ENCODE data around the gene GPNMB.
"Not testable (repeated sequence)": the region's sequence is repeated elsewhere in the genome, so short reads cannot be mapped to it uniquely, and the experiment has no call there.

GPNMB gene

DNA sequence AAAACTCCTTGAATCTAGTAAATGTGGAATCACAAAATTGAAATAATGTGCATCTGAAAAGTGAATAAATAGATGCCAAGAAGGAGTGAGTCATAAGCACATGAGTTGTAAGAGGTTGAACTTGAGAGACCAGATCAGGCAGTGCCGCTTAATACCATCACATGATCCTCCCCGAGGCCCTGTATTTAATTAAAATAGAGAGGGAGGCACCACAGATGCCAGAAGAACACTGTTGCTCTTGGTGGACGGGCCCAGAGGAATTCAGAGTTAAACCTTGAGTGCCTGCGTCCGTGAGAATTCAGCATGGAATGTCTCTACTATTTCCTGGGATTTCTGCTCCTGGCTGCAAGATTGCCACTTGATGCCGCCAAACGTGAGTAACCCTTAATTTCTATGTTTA is at the start of gene GPNMB:
TSS of gene GPNMB (plus strand) at position 221 of the 400 bp plus-strand sequence. CDS start at position 304, 83 bp downstream.
- TF ChIP-seq, protein P1, sequence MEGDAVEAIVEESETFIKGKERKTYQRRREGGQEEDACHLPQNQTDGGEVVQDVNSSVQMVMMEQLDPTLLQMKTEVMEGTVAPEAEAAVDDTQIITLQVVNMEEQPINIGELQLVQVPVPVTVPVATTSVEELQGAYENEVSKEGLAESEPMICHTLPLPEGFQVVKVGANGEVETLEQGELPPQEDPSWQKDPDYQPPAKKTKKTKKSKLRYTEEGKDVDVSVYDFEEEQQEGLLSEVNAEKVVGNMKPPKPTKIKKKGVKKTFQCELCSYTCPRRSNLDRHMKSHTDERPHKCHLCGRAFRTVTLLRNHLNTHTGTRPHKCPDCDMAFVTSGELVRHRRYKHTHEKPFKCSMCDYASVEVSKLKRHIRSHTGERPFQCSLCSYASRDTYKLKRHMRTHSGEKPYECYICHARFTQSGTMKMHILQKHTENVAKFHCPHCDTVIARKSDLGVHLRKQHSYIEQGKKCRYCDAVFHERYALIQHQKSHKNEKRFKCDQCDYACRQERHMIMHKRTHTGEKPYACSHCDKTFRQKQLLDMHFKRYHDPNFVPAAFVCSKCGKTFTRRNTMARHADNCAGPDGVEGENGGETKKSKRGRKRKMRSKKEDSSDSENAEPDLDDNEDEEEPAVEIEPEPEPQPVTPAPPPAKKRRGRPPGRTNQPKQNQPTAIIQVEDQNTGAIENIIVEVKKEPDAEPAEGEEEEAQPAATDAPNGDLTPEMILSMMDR (conservative IDR thresholded peaks at IDR 0.05; ENCODE audit: low read length): no peak
- TF ChIP-seq EZH2phosphoT487 (IDR thresholded peaks at IDR 0.05; ENCODE audit: borderline replicate concordance): no peak
- Histone ChIP-seq H3K4me1 (ENCODE audit: insufficient read depth, low read length, poor library complexity, severe bottlenecking) (no peaks in the 10 kb centered on the region), H3K79me2 (ENCODE audit: insufficient read depth, low read length) (no peaks in the 10 kb centered on the region), H3K9ac (ENCODE audit: low read depth, low read length, poor library complexity, severe bottlenecking) (no peak within 1 kb of the TSS), H3K4me3 (ENCODE audit: low read length, poor library complexity, severe bottlenecking) (no peak within 1 kb of the TSS), H2AFZ (ENCODE audit: low read length) (no peak within 1 kb of the TSS), H3K27me3 (ENCODE audit: insufficient read depth, low read length, poor library complexity, severe bottlenecking) (no peaks in the 10 kb centered on the region), H3K9me3 (ENCODE audit: insufficient read depth, low read depth, low read length) (no peaks in the 10 kb centered on the region), H3K36me3 (ENCODE audit: insufficient read depth, low read length) (no peaks in the 10 kb centered on the region), H3K9me2 (replicated peaks; ENCODE audit: low read depth, low read length) (no peaks in the 10 kb centered on the region), H3F3A (ENCODE audit: low read depth) (no peaks in the 10 kb centered on the region), H3K4me2 (ENCODE audit: low read depth, low read length, poor library complexity, severe bottlenecking) (no peak within 1 kb of the TSS), H4K20me1 (ENCODE audit: insufficient read depth, low read length, poor library complexity, severe bottlenecking) (no peaks in the 10 kb centered on the region)

- H3K36me3 ChIP-seq (ENCODE audit: insufficient read depth, low read length): peaks cover 37% of the 10 kb centered on the region
- H3K4me3 ChIP-seq (ENCODE audit: low read length, poor library complexity, severe bottlenecking); H3K9ac ChIP-seq (ENCODE audit: low read depth, low read length, poor library complexity, severe bottlenecking); H3K9me3 ChIP-seq (ENCODE audit: insufficient read depth, low read depth, low read length); H3K4me1 ChIP-seq (ENCODE audit: insufficient read depth, low read length, poor library complexity, severe bottlenecking); H2AFZ ChIP-seq (ENCODE audit: low read length); H4K20me1 ChIP-seq (ENCODE audit: insufficient read depth, low read length, poor library complexity, severe bottlenecking); H3K79me2 ChIP-seq (ENCODE audit: insufficient read depth, low read length); H3F3A ChIP-seq (ENCODE audit: low read depth); H3K27me3 ChIP-seq (ENCODE audit: insufficient read depth, low read length, poor library complexity, severe bottlenecking); H3K4me2 ChIP-seq (ENCODE audit: low read depth, low read length, poor library complexity, severe bottlenecking); H3K9me2 ChIP-seq (replicated peaks; ENCODE audit: low read depth, low read length): not testable (repeated sequence)
Observed at GRCh38 chr7:23197745-23198144, 48.8 kb upstream of the GPNMB start.

GRCh38 chr7:23200331-23200730 is 46.2 kb upstream of the GPNMB start:
- no peaks in the 10 kb centered on the region for H3K79me2 ChIP-seq (ENCODE audit: insufficient read depth, low read length)
- H3K36me3 ChIP-seq (ENCODE audit: insufficient read depth, low read length): peaks cover 38% of the 10 kb centered on the region
- no peaks in the 10 kb centered on the region for H3K9me3 ChIP-seq (ENCODE audit: insufficient read depth, low read depth, low read length)
- no peak overlapping the region for H3K4me2 ChIP-seq (ENCODE audit: low read depth, low read length, poor library complexity, severe bottlenecking)
- H3K4me3 ChIP-seq (ENCODE audit: low read length, poor library complexity, severe bottlenecking): no peak overlapping the region
- no peaks in the 10 kb centered on the region for H3K9me2 ChIP-seq (replicated peaks; ENCODE audit: low read depth, low read length)
- H3F3A ChIP-seq (ENCODE audit: low read depth): no peaks in the 10 kb centered on the region
- H3K9ac ChIP-seq (ENCODE audit: low read depth, low read length, poor library complexity, severe bottlenecking): no peak overlapping the region
- H4K20me1 ChIP-seq (ENCODE audit: insufficient read depth, low read length, poor library complexity, severe bottlenecking): no peaks in the 10 kb centered on the region
- no peaks in the 10 kb centered on the region for H3K27me3 ChIP-seq (ENCODE audit: insufficient read depth, low read length, poor library complexity, severe bottlenecking)
- no peak overlapping the region for H2AFZ ChIP-seq (ENCODE audit: low read length)
- TF ChIP-seq EZH2phosphoT487 (IDR thresholded peaks at IDR 0.05; ENCODE audit: borderline replicate concordance): no peak
- TF ChIP-seq, protein P1 (conservative IDR thresholded peaks at IDR 0.05; ENCODE audit: low read length): no peak
- no peaks in the 10 kb centered on the region for H3K4me1 ChIP-seq (ENCODE audit: insufficient read depth, low read length, poor library complexity, severe bottlenecking)

- Histone ChIP-seq H3K36me3 (ENCODE audit: insufficient read depth, low read length) (peaks cover 31% of the 10 kb centered on the region), H3K4me3 (ENCODE audit: low read length, poor library complexity, severe bottlenecking) (no peak overlapping the region)
- no peak for TF ChIP-seq EZH2phosphoT487 (IDR thresholded peaks at IDR 0.05; ENCODE audit: borderline replicate concordance)
- TF ChIP-seq, protein P1 (conservative IDR thresholded peaks at IDR 0.05; ENCODE audit: low read length): no peak
Observed at GRCh38 chr7:23204241-23204640, 42.3 kb upstream of the GPNMB start.

More at GRCh38 chr7:23204241-23204640, 42.3 kb upstream of the GPNMB start:
- no peak overlapping the region for H2AFZ ChIP-seq (ENCODE audit: low read length)
- no peaks in the 10 kb centered on the region for H3K27me3 ChIP-seq (ENCODE audit: insufficient read depth, low read length, poor library complexity, severe bottlenecking)
- H3K9ac ChIP-seq (ENCODE audit: low read depth, low read length, poor library complexity, severe bottlenecking): no peak overlapping the region
- no peaks in the 10 kb centered on the region for H4K20me1 ChIP-seq (ENCODE audit: insufficient read depth, low read length, poor library complexity, severe bottlenecking)
- no peaks in the 10 kb centered on the region for H3K4me1 ChIP-seq (ENCODE audit: insufficient read depth, low read length, poor library complexity, severe bottlenecking)
- H3F3A ChIP-seq (ENCODE audit: low read depth): no peaks in the 10 kb centered on the region
- no peaks in the 10 kb centered on the region for H3K79me2 ChIP-seq (ENCODE audit: insufficient read depth, low read length)
- H3K4me2 ChIP-seq (ENCODE audit: low read depth, low read length, poor library complexity, severe bottlenecking): no peak overlapping the region
- no peaks in the 10 kb centered on the region for H3K9me3 ChIP-seq (ENCODE audit: insufficient read depth, low read depth, low read length)
- H3K9me2 ChIP-seq (replicated peaks; ENCODE audit: low read depth, low read length): no peaks in the 10 kb centered on the region

All from Loucy (cell line).